Measurements from ENCODE around the gene NCL. TPM values are rescaled to one million over a fixed set of nuclear protein-coding genes. Genes with fewer than 3 reads are reported as not detected.

NCL gene
- total RNA-seq, 1 donor from 2014 or later = 603 TPM

DNA sequence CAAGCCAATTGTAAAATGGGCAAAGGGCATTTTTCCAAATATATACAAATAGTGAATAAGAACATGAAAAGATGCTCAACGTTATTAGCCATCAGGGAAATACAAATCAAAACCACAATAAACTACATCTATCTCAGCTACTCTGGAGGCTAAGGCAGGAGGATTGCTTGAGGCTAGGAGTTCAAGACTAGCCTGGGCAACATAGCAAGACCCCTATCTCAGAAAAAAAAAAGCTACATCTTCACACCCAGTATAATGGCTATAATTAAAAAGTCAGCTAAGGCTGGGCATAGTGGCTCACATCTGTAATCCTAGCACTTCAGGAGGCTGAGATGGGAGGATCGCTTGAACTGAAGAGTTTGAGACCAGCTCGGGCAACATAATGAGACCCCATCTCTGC, 12.6 kb upstream of the NCL start:
- H3K9me3 ChIP-seq (ENCODE audit: insufficient read depth, low read depth, low read length) = no peaks in the 10 kb centered on the region
- Mint-ChIP-seq H3K4me1 (ENCODE audit: low read depth, unreplicated experiment) (peaks cover 1% of the 10 kb centered on the region), H3K27me3 (ENCODE audit: low read depth, unreplicated experiment) (peaks cover 36% of the 10 kb centered on the region), H3K27ac (ENCODE audit: unreplicated experiment) (no peak overlapping the region), H3K36me3 (ENCODE audit: low read depth, unreplicated experiment) (no peaks in the 10 kb centered on the region), H3K9me3 (ENCODE audit: unreplicated experiment) (peaks cover 3% of the 10 kb centered on the region), H3K4me3 (ENCODE audit: unreplicated experiment) (no peak overlapping the region)
- H3K79me2 ChIP-seq (ENCODE audit: insufficient read depth, low read length) = no peaks in the 10 kb centered on the region
- H3K4me2 ChIP-seq (ENCODE audit: low read length) = no peak overlapping the region
- no peak overlapping the region for H3K9ac ChIP-seq (ENCODE audit: low read length)
- FAIRE-seq = no peak
- TF ChIP-seq EZH2 (IDR thresholded peaks at IDR 0.05; ENCODE audit: insufficient read depth, low read length) = no peak
- TF ChIP-seq, protein P1, sequence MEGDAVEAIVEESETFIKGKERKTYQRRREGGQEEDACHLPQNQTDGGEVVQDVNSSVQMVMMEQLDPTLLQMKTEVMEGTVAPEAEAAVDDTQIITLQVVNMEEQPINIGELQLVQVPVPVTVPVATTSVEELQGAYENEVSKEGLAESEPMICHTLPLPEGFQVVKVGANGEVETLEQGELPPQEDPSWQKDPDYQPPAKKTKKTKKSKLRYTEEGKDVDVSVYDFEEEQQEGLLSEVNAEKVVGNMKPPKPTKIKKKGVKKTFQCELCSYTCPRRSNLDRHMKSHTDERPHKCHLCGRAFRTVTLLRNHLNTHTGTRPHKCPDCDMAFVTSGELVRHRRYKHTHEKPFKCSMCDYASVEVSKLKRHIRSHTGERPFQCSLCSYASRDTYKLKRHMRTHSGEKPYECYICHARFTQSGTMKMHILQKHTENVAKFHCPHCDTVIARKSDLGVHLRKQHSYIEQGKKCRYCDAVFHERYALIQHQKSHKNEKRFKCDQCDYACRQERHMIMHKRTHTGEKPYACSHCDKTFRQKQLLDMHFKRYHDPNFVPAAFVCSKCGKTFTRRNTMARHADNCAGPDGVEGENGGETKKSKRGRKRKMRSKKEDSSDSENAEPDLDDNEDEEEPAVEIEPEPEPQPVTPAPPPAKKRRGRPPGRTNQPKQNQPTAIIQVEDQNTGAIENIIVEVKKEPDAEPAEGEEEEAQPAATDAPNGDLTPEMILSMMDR (IDR thresholded peaks at IDR 0.05; ENCODE audit: insufficient read depth, low read depth, low read length) = no peak
- H4K20me1 ChIP-seq (ENCODE audit: insufficient read depth, low read length) = no peaks in the 10 kb centered on the region
- H3K4me3 ChIP-seq (ENCODE audit: insufficient read depth, low read depth, low read length) = no peak overlapping the region
- no peaks in the 10 kb centered on the region for H3K4me1 ChIP-seq (ENCODE audit: insufficient read depth, low read length)
- no peak overlapping the region for H3K27ac ChIP-seq (ENCODE audit: low read depth, low read length)
- no peaks in the 10 kb centered on the region for H3K27me3 ChIP-seq (ENCODE audit: insufficient read depth, low read length)
- DNase-seq (ENCODE audit: low read depth) = no peak
- no peak overlapping the region for H2AFZ ChIP-seq (ENCODE audit: low read depth, low read length)
- no peaks in the 10 kb centered on the region for H3K36me3 ChIP-seq (ENCODE audit: insufficient read depth, low read length)

DNA sequence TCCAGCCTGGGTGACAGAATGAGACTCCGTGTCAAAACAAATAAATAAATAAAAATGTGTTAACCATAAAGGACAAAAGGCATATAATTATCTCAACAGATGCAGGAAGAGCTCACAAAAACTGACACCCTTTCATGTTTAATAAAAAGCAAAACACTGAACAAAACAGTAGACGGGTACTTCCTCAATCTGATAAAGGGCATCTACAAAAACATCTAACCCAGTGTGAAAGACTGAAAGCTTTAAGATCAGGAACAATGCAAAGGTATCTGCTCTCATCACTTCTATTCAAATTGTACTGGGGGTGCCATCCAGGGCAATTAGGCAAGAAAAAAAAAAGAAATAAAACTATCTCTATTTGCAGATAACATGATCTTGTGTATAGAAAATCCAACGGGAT, 11.7 kb upstream of the NCL start:
- H3K9me3 Mint-ChIP-seq (ENCODE audit: unreplicated experiment) = peaks cover 3% of the 10 kb centered on the region
- Histone ChIP-seq H3K4me3 (ENCODE audit: insufficient read depth, low read depth, low read length) (no peak overlapping the region), H3K4me2 (ENCODE audit: low read length) (no peak overlapping the region), H3K27me3 (ENCODE audit: insufficient read depth, low read length) (no peaks in the 10 kb centered on the region), H3K27ac (ENCODE audit: low read depth, low read length) (no peak overlapping the region), H2AFZ (ENCODE audit: low read depth, low read length) (no peak overlapping the region), H3K9me3 (ENCODE audit: insufficient read depth, low read depth, low read length) (no peaks in the 10 kb centered on the region), H3K9ac (ENCODE audit: low read length) (no peak overlapping the region), H3K79me2 (ENCODE audit: insufficient read depth, low read length) (no peaks in the 10 kb centered on the region), H3K4me1 (ENCODE audit: insufficient read depth, low read length) (no peaks in the 10 kb centered on the region), H4K20me1 (ENCODE audit: insufficient read depth, low read length) (no peaks in the 10 kb centered on the region), H3K36me3 (ENCODE audit: insufficient read depth, low read length) (no peaks in the 10 kb centered on the region)
- H3K27me3 Mint-ChIP-seq (ENCODE audit: low read depth, unreplicated experiment) = peaks cover 30% of the 10 kb centered on the region
- H3K4me1 Mint-ChIP-seq (ENCODE audit: low read depth, unreplicated experiment) = peaks cover 1% of the 10 kb centered on the region
- no peak for TF ChIP-seq EZH2 (IDR thresholded peaks at IDR 0.05; ENCODE audit: insufficient read depth, low read length)
- TF ChIP-seq, protein P1 (IDR thresholded peaks at IDR 0.05; ENCODE audit: insufficient read depth, low read depth, low read length) = no peak
- no peak overlapping the region for H3K27ac Mint-ChIP-seq (ENCODE audit: unreplicated experiment)
- no peak overlapping the region for H3K4me3 Mint-ChIP-seq (ENCODE audit: unreplicated experiment)
- H3K36me3 Mint-ChIP-seq (ENCODE audit: low read depth, unreplicated experiment) = no peaks in the 10 kb centered on the region
- FAIRE-seq (no peak), DNase-seq (ENCODE audit: low read depth) (no peak)

DNA sequence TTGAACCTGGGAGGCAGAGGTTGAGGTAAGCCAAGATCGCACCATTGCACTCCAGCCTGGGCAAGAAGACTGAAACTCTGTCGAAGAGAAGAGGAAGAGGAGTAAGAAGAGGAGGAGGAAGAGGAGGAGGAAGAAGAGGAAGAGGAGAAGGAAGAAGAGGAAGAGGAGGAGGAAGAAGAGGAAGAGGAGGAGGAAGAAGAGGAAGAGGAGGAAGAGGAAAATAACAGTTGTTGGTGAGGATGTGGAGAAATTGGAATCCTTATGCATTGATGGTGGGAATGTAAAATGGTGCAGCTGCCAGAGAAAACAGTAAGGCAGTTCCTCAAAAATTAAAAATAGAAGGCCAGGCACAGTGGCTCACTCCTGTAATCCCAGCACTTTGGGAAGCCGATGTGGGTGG, 8.5 kb upstream of the NCL start:
- H3K9me3 ChIP-seq (ENCODE audit: insufficient read depth, low read depth, low read length) = no peaks in the 10 kb centered on the region
- no peak overlapping the region for H3K9ac ChIP-seq (ENCODE audit: low read length)
- TF ChIP-seq, protein P1 (IDR thresholded peaks at IDR 0.05; ENCODE audit: insufficient read depth, low read depth, low read length) = no peak
- no peak for TF ChIP-seq EZH2 (IDR thresholded peaks at IDR 0.05; ENCODE audit: insufficient read depth, low read length)
- no peak overlapping the region for H3K4me3 ChIP-seq (ENCODE audit: insufficient read depth, low read depth, low read length)
- peaks cover 43% of the 10 kb centered on the region for H3K27me3 Mint-ChIP-seq (ENCODE audit: low read depth, unreplicated experiment)
- H3K79me2 ChIP-seq (ENCODE audit: insufficient read depth, low read length) = no peaks in the 10 kb centered on the region
- no peak for DNase-seq (ENCODE audit: low read depth)
- H3K4me1 ChIP-seq (ENCODE audit: insufficient read depth, low read length) = no peaks in the 10 kb centered on the region
- no peak overlapping the region for H3K27ac ChIP-seq (ENCODE audit: low read depth, low read length)
- peaks cover 3% of the 10 kb centered on the region for H3K9me3 Mint-ChIP-seq (ENCODE audit: unreplicated experiment)
- H3K4me3 Mint-ChIP-seq (ENCODE audit: unreplicated experiment) = no peak overlapping the region
- H3K4me2 ChIP-seq (ENCODE audit: low read length) = no peak overlapping the region
- no peaks in the 10 kb centered on the region for H3K4me1 Mint-ChIP-seq (ENCODE audit: low read depth, unreplicated experiment)
- H2AFZ ChIP-seq (ENCODE audit: low read depth, low read length) = no peak overlapping the region
- no peak overlapping the region for H3K27ac Mint-ChIP-seq (ENCODE audit: unreplicated experiment)
- no peaks in the 10 kb centered on the region for H3K36me3 ChIP-seq (ENCODE audit: insufficient read depth, low read length)
- no peak for FAIRE-seq
- no peaks in the 10 kb centered on the region for H4K20me1 ChIP-seq (ENCODE audit: insufficient read depth, low read length)
- no peaks in the 10 kb centered on the region for H3K27me3 ChIP-seq (ENCODE audit: insufficient read depth, low read length)
- H3K36me3 Mint-ChIP-seq (ENCODE audit: low read depth, unreplicated experiment) = no peaks in the 10 kb centered on the region

Data from astrocyte (in vitro differentiated cells and primary cell).